GM23338 (cell line): Measurements from ENCODE around the gene RNF121.

ENCODE experiments used
- CREB1 ChIP-seq: fragments of 250-450 bp; sonication (Bioruptor Pico); IDR thresholded peaks from 2 replicates; pipeline ENCODE4 v1.5.0; 2020; ENCODE audit warnings: low read depth, mild to moderate bottlenecking, moderate library complexity
- CTCF ChIP-seq, 2 experiments: fragments of 200-600 bp in 1 of 2; sonication (generic) in 1 of 2; conservative IDR thresholded peaks; 2 replicates each; pipeline versions ENCODE4 v1.5.1 to v1.6.1; 2016 to 2017; ENCODE audit warnings: antibody characterized with exemption in 2 of 2, low read depth in 2 of 2, mild to moderate bottlenecking in 2 of 2, moderate library complexity in 1 of 2
- ETS1 ChIP-seq: IDR thresholded peaks from 2 replicates; pipeline ENCODE4 v1.6.1; 2016; ENCODE audit warnings: antibody characterized with exemption
- EZH2 ChIP-seq: fragments of 200-600 bp; sonication (generic); IDR thresholded peaks from one replicate; pipeline ENCODE4 v1.8.0; 2017; ENCODE audit warnings: antibody characterized with exemption, mild to moderate bottlenecking, low read depth; ENCODE audit not compliant: unreplicated experiment
- EZH2phosphoT487 ChIP-seq: fragments of 200-600 bp; sonication (generic); IDR thresholded peaks from one replicate; pipeline ENCODE4 v1.8.1; 2018; ENCODE audit warnings: antibody characterized with exemption; ENCODE audit not compliant: unreplicated experiment
- JUNB ChIP-seq: IDR thresholded peaks from one replicate; pipeline ENCODE4 v1.6.1; 2016; ENCODE audit warnings: antibody characterized with exemption; ENCODE audit not compliant: unreplicated experiment
- NANOG ChIP-seq: IDR thresholded peaks from 2 replicates; pipeline ENCODE4 v1.6.1; 2016; ENCODE audit warnings: antibody characterized with exemption, borderline replicate concordance
- POLR2AphosphoS5 ChIP-seq: IDR thresholded peaks from 2 replicates; pipeline ENCODE4 v1.6.1; 2016; ENCODE audit warnings: antibody characterized with exemption, low read depth
- REST ChIP-seq: IDR thresholded peaks from one replicate; pipeline ENCODE4 v1.6.1; 2018; ENCODE audit warnings: antibody characterized with exemption; ENCODE audit not compliant: unreplicated experiment
- ZNF114 ChIP-seq: fragments of 250-450 bp; sonication (Bioruptor Pico); IDR thresholded peaks from 2 replicates; pipeline ENCODE4 v1.5.0; 2020; ENCODE audit warnings: mild to moderate bottlenecking, moderate library complexity

GRCh38 chr11:71895961-71896360, 32.9 kb upstream of the RNF121 start:
- TF ChIP-seq EZH2: no peak
- no peak for TF ChIP-seq CTCF (conservative IDR thresholded peaks at IDR 0.05; ENCODE audit: low read depth in 2 of 2)
- no peak for TF ChIP-seq POLR2AphosphoS5
- no peak for TF ChIP-seq CREB1 (CRISPR knock-in tag)
- no peak for TF ChIP-seq REST
- no peak for TF ChIP-seq JUNB
- TF ChIP-seq EZH2phosphoT487: no peak
- TF ChIP-seq NANOG: no peak
- TF ChIP-seq ZNF114 (CRISPR knock-in tag): no peak
- TF ChIP-seq ETS1: no peak
